Stomach smooth muscle (tissue), 2 donors: ENCODE data around the gene ATP2A1.
A peak's percentile ranks its signal among the peaks of the same experiment; 100 is the strongest.
"Not testable (repeated sequence)": the region's sequence is repeated elsewhere in the genome, so short reads cannot be mapped to it uniquely, and the experiment has no call there.

Experiments used
- H3K27ac ChIP-seq: one replicate; pipeline ENCODE4 v1.7.0; 2013; ENCODE audit warnings: mild to moderate bottlenecking, low read length, inconsistent platforms
- H3K27me3 ChIP-seq, 2 donors: one replicate each; pipeline ENCODE4 v1.7.0; 2013; ENCODE audit warnings: low read length in 2 of 2; ENCODE audit not compliant: insufficient read depth in 2 of 2, control insufficient read depth in 1 of 2
- H3K36me3 ChIP-seq, 2 donors: one replicate each; pipeline ENCODE4 v1.7.0; 2013; ENCODE audit warnings: low read length in 2 of 2; ENCODE audit not compliant: control insufficient read depth in 2 of 2, insufficient read depth in 2 of 2
- H3K4me1 ChIP-seq: one replicate; pipeline ENCODE4 v1.7.0; 2013; ENCODE audit warnings: low read length; ENCODE audit not compliant: control insufficient read depth, insufficient read depth
- H3K4me3 ChIP-seq, 2 donors: one replicate each; pipeline ENCODE4 v1.7.0; 2013; ENCODE audit warnings: low read length in 2 of 2
- H3K9ac ChIP-seq, 2 donors: one replicate each; pipeline ENCODE4 v1.7.0; 2013; ENCODE audit warnings: low read length in 2 of 2, mild to moderate bottlenecking in 1 of 2
- H3K9me3 ChIP-seq, 2 donors: one replicate each; pipeline ENCODE4 v1.7.0; 2013; ENCODE audit warnings: low read length in 2 of 2; ENCODE audit not compliant: control insufficient read depth in 2 of 2
- donor health status: healthy.
- donor health status: Pancreatic carcinoma.

Gene ATP2A1

DNA sequence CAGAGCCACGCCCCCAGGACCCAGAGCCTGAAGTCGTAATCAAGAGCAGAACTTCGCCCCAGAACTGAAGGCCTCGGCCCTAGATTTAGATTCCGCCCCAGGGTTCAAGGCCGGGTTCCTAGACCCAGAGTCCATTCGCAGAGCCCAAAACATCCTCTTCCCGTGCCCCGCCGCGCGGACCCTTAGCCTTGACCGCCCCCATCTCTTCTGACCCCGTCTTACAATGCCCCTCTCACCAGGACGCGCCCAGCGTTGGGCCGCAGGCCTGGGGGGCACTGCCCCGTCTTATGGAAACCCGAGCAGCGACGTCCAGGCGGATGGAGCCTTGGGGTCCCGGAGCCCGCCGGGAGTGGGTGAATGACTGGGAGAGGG, 58.5 kb downstream of the ATP2A1 start:
- Histone ChIP-seq H3K36me3 (no peaks in the 10 kb centered on the region), H3K9ac (no peak overlapping the region), H3K4me3 (no peak overlapping the region), H3K27me3 (peaks cover 5 to 9% of the 10 kb centered on the region in 2 donors), H3K27ac (no peak overlapping the region), H3K9me3 (no peaks in the 10 kb centered on the region), H3K4me1 (no peaks in the 10 kb centered on the region)

DNA sequence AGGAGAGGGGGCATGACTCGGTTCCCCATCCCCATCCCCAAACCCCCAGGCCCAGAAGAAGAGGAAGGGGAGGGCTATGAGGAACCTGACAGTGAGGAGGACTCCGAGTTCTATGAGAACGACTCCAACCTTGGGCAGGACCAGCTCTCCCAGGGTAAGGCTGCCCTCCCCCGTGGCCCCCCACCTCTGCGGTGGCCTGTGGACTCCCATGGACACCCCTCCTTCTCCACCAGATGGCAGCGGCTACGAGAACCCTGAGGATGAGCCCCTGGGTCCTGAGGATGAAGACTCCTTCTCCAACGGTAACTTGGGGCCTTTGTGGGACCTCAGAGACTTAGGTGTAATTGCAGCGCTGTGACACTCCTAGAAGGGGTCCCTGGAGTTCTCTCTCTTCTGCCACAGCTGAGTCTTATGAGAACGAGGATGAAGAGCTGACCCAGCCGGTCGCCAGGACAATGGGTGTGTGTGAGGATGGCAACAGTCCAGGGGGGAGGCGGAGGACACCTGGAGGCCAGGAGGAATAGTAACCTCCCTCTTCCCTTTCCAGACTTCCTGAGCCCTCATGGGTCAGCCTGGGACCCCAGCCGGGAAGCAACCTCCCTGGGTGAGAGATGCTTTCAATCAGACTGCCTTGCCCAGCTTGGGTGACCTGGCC, 59.1 kb downstream of the ATP2A1 start:
- no peaks in the 10 kb centered on the region for H3K36me3 ChIP-seq
- H3K4me3 ChIP-seq = no peak overlapping the region
- H3K9me3 ChIP-seq = no peaks in the 10 kb centered on the region
- peaks cover 5 to 9% of the 10 kb centered on the region in 2 donors for H3K27me3 ChIP-seq
- H3K4me1 ChIP-seq = no peaks in the 10 kb centered on the region
- H3K9ac ChIP-seq = no peak overlapping the region
- no peak overlapping the region for H3K27ac ChIP-seq

GRCh38 chr16:28938721-28939120, 60.4 kb downstream of the ATP2A1 start:
- no peaks in the 10 kb centered on the region for H3K4me1 ChIP-seq
- no peaks in the 10 kb centered on the region for H3K36me3 ChIP-seq
- peaks cover 5 to 9% of the 10 kb centered on the region in 2 donors for H3K27me3 ChIP-seq
- no peak overlapping the region for H3K4me3 ChIP-seq
- no peaks in the 10 kb centered on the region for H3K9me3 ChIP-seq
- no peak overlapping the region for H3K9ac ChIP-seq
- H3K27ac ChIP-seq = no peak overlapping the region

- not testable (repeated sequence) for H3K4me1 ChIP-seq, H3K27ac ChIP-seq, H3K9ac ChIP-seq, H3K9me3 ChIP-seq, H3K4me3 ChIP-seq, H3K27me3 ChIP-seq, H3K36me3 ChIP-seq
Measured at GRCh38 chr16:28939825-28940224, 61.5 kb downstream of the ATP2A1 start.

GRCh38 chr16:28943281-28943680, 65.0 kb downstream of the ATP2A1 start:
- no peaks in the 10 kb centered on the region for H3K36me3 ChIP-seq
- H3K4me1 ChIP-seq = peaks cover 8% of the 10 kb centered on the region
- H3K9ac ChIP-seq = no peak overlapping the region
- no peaks in the 10 kb centered on the region for H3K9me3 ChIP-seq
- no peak overlapping the region for H3K27ac ChIP-seq
- H3K27me3 ChIP-seq = peaks cover 3 to 5% of the 10 kb centered on the region in 2 donors
- H3K4me3 ChIP-seq = no peak overlapping the region

- no peak overlapping the region for H3K9ac ChIP-seq
- H3K4me1 ChIP-seq = peaks cover 11% of the 10 kb centered on the region
- no peaks in the 10 kb centered on the region for H3K27me3 ChIP-seq
- H3K36me3 ChIP-seq = no peaks in the 10 kb centered on the region
- H3K9me3 ChIP-seq = no peaks in the 10 kb centered on the region
- H3K27ac ChIP-seq = no peak overlapping the region
- no peak overlapping the region for H3K4me3 ChIP-seq
Measured at GRCh38 chr16:28946681-28947080, 68.4 kb downstream of the ATP2A1 start.

GRCh38 chr16:28950648-28951409, 72.5 kb downstream of the ATP2A1 start, which contains the start of gene NFATC2IP:
Gene NFATC2IP (plus strand): TSS chr16:28950937. CDS start chr16:28951012, 75 bp downstream.
- Histone ChIP-seq H3K27ac (peak within 1 kb of the TSS; percentile 55), H3K36me3 (peaks cover 12 to 18% of the 10 kb centered on the region in 2 donors), H3K9ac (peak within 1 kb of the TSS; percentile 69 to 74), H3K9me3 (no peaks in the 10 kb centered on the region), H3K4me3 (peak within 1 kb of the TSS; percentile 63 to 80), H3K4me1 (peaks cover 12% of the 10 kb centered on the region), H3K27me3 (no peaks in the 10 kb centered on the region)

DNA sequence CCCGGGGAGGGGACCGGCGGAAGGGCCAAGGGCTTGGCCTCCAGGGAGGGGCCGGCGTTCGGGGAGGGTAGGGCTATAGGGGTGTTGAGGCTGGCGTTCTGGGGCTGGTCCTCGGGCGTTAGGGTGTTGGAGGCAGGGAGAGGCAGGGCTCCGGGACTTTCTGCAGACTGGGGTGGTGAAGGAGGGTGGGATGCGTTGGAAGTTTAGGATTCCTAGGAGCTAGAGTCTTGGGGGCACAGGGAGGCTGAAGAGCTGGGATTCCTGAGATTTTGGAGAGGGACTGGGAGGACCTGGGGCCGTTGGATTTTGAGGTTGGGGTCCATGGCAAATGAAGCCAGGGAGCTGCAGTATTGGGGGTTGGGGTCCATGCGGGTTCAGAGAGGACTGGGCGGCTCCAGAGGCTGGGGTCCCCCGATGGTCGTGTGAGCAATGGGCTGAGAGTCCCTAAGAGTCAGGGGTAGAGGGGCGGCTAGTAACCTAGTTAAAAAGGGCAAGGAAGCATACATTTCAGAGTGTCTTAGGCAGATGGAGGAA, 73.2 kb downstream of the ATP2A1 start:
- no peaks in the 10 kb centered on the region for H3K9me3 ChIP-seq
- H3K27me3 ChIP-seq = no peaks in the 10 kb centered on the region
- peak overlapping the region; percentile 69 to 74 for H3K9ac ChIP-seq
- H3K36me3 ChIP-seq = peaks cover 17 to 24% of the 10 kb centered on the region in 2 donors
- peaks cover 10% of the 10 kb centered on the region for H3K4me1 ChIP-seq
- H3K27ac ChIP-seq = peak overlapping the region; percentile 55
- H3K4me3 ChIP-seq = peak overlapping the region; percentile 63 to 80
